Body of pancreas (tissue), 4 donors: ENCODE measurements around the gene TNS3. TPM values are rescaled to one million over a fixed set of nuclear protein-coding genes. Genes with fewer than 3 reads are reported as not detected.

ENCODE experiments used
- ATAC-seq: fragments of 150-250 bp; one replicate; pipeline ENCODE4 v1.9.1; 2016
- DNase-seq, 4 donors: peaks; one replicate each; pipeline ENCODE4 v3.0.0-alpha.2; 2019
- H3K27ac ChIP-seq, 4 donors: fragments of 200-600 bp; sonication (generic); 1 replicate in 3 of 4; 2 replicates in 1 of 4; pipeline versions ENCODE4 v1.5.1 to v1.6.1; 2016 to 2019; ENCODE audit warnings: mild to moderate bottlenecking in 1 of 4, mixed read lengths in 1 of 4, moderate library complexity in 1 of 4
- H3K27me3 ChIP-seq, 2 donors: fragments of 200-600 bp; sonication (generic); one replicate each; pipeline ENCODE4 v1.6.0; 2016; ENCODE audit warnings: mild to moderate bottlenecking in 1 of 2
- H3K36me3 ChIP-seq, 2 donors: fragments of 200-600 bp; sonication (generic); replicated peaks in 1 of 2; 2 replicates each; pipeline ENCODE4 v1.5.1; 2016; ENCODE audit warnings: low read depth in 2 of 2; ENCODE audit not compliant: insufficient read depth in 1 of 2
- H3K4me1 ChIP-seq: fragments of 200-600 bp; sonication (generic); one replicate; pipeline ENCODE4 v1.6.0; 2016
- H3K4me3 ChIP-seq, 2 donors: fragments of 200-600 bp; sonication (generic); 1 replicate in 1 of 2; 2 replicates in 1 of 2; pipeline ENCODE4 v1.5.1; 2016 to 2019
- H3K9me3 ChIP-seq, 3 donors: fragments of 200-600 bp; sonication (generic); 1 replicate in 2 of 3; 2 replicates in 1 of 3; pipeline ENCODE4 v1.5.1; 2016
- POLR2A ChIP-seq, 3 donors: fragments of 450-650 bp; IDR thresholded peaks; one replicate each; pipeline ENCODE4 v1.6.1; 2016; ENCODE audit warnings: antibody characterized with exemption in 3 of 3, mild to moderate bottlenecking in 2 of 3
- WGBS, 2 donors: methylation state at CpG; one replicate each; pipeline ENCODE4 v1.1.5; 2017; 5-methylcytosine and 5-hydroxymethylcytosine counted together
- intact Hi-C: fragments of 100-400 bp; cut with DNase I; formaldehyde crosslinking; loops from one replicate; pipeline ENCODE4 v1.15.1; 2023
- total RNA-seq, 2 donors: library from RNA; depleted of rRNA; stranded (reverse); fragments of >200 nt; gene quantifications; one replicate each; pipeline ENCODE4 v1.1.0, GENCODE V29; 2016
- TF ChIP-seq, protein P1 (sequence below), 7 experiments: fragments of 450-650 bp in 4 of 7; fragments of 200-600 bp in 3 of 7; sonication (generic) in 3 of 7; IDR thresholded peaks; one replicate each; pipeline ENCODE4 v1.5.1; 2016 to 2019; ENCODE audit warnings: antibody characterized with exemption in 7 of 7

TNS3 gene
- total RNA-seq, 2 donors from 2014 or later: 100 to 265 TPM

DNA sequence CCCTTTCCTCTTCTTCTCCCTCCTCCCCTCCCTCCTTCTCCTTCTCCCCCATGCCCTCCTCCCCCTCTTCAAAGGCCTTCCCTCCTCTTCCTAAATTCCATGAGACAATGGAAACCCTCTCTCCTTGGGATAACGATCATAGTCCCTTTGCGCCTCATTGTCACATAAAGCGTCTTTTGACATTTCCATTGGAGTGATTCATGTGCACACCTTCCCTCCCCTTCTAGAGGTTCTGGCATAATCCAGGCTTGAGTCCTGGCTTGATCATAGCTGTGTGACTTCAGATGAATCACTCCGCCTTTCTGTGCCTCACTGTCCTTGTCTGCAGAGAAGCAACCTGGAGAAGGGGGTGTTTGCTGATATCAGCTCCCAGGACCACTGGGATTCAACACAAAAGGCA, 204.2 kb downstream of the TNS3 start:
- no peak for ATAC-seq
- no peaks in the 10 kb centered on the region for H3K9me3 ChIP-seq
- TF ChIP-seq POLR2A (IDR thresholded peaks at IDR 0.05): no peak
- 86 to 90% methylated on average over 4 of the region's 4 CpGs for WGBS, 2 donors
- DNase-seq: no peak
- no peak overlapping the region for H3K27ac ChIP-seq
- no peaks in the 10 kb centered on the region for H3K36me3 ChIP-seq
- H3K4me1 ChIP-seq: peaks cover 51% of the 10 kb centered on the region
- H3K27me3 ChIP-seq: no peaks in the 10 kb centered on the region
- intact Hi-C loops: no loop called here
- H3K4me3 ChIP-seq: no peak overlapping the region

DNA sequence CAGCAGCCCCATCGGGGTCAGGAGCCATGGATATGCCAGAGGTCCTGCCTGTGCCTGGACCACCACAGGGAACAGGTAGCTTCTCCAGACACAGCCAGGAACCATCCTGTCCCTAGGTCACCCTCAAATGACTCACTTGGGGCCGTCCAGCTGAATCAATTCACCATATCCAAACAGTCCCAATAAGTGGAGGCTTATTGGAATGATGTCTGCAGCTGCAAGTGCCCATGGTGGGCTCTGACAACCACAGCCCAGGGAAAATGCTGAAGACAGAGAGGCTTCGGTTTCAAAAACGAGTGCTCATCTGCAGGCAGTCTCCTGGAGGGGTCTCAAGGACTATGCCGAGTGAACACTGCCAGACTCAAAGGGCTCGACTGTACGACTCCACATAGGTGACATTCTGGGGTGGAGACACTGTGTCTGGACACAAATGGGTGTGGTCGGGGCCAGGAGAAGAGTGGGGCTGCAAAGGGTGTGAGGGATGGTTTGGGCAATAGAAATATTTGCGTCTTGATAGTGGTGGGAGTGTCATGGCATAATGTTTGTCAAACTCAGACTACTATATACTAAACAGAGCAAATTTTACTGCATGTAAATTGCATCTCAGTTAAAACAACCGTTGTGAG, 204.8 kb downstream of the TNS3 start:
- Histone ChIP-seq H3K9me3 (no peaks in the 10 kb centered on the region), H3K27me3 (no peaks in the 10 kb centered on the region), H3K4me3 (no peak overlapping the region), H3K4me1 (peaks cover 57% of the 10 kb centered on the region), H3K27ac (no peak overlapping the region), H3K36me3 (no peaks in the 10 kb centered on the region)
- TF ChIP-seq, protein P1, sequence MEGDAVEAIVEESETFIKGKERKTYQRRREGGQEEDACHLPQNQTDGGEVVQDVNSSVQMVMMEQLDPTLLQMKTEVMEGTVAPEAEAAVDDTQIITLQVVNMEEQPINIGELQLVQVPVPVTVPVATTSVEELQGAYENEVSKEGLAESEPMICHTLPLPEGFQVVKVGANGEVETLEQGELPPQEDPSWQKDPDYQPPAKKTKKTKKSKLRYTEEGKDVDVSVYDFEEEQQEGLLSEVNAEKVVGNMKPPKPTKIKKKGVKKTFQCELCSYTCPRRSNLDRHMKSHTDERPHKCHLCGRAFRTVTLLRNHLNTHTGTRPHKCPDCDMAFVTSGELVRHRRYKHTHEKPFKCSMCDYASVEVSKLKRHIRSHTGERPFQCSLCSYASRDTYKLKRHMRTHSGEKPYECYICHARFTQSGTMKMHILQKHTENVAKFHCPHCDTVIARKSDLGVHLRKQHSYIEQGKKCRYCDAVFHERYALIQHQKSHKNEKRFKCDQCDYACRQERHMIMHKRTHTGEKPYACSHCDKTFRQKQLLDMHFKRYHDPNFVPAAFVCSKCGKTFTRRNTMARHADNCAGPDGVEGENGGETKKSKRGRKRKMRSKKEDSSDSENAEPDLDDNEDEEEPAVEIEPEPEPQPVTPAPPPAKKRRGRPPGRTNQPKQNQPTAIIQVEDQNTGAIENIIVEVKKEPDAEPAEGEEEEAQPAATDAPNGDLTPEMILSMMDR (IDR thresholded peaks at IDR 0.05): no peak
- no peak for TF ChIP-seq POLR2A (IDR thresholded peaks at IDR 0.05)
- intact Hi-C loops: no loop called here
- DNase-seq: peak in 2 of 4 donors; percentile 2 to 7
- WGBS, 2 donors: 86 to 87% methylated on average over 10 of the region's 10 CpGs
- no peak for ATAC-seq

DNA sequence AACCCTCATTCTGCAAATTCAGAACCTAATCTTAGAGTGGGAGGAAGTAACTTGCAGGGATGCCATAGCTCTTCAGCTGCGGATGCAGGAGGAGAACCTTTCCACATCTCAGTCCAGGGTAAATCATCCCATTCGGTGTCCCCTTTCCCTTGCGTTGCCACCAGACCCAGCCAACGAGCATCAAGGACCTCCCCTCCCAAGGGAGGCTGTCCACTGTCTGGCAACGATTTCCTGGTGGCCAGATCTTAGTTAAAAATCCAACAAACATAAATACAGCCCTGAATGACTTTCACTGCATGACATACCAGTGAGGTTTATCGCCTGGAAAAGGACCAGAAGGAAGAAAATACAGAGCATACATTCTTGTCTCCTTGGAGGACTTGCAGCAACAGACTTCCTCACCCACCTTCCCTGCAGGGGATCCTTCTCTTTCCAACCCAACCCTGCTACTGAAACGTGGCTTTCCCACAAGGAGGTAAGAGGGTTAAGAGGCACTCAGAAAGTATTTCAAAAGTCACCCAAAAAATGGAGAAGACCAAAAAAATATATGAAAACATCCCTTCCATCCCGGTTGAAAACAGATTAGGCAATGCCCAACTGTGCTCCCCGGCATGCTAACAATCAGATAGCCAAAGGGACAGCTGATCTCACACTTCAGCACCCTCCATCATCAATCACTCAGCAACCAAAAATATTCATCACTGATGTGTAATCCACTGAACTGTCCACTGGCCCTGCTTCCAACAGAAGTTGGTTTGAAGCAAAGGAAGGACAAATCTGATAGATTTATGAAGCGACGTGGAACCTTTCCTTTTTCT, 206.6 kb downstream of the TNS3 start:
- Histone ChIP-seq H3K9me3 (no peaks in the 10 kb centered on the region), H3K27ac (peak overlapping the region in 1 of 4 donors; percentile 16), H3K4me3 (no peak overlapping the region), H3K36me3 (no peaks in the 10 kb centered on the region), H3K4me1 (peaks cover 63% of the 10 kb centered on the region), H3K27me3 (no peaks in the 10 kb centered on the region)
- no peak for ATAC-seq
- TF ChIP-seq POLR2A (IDR thresholded peaks at IDR 0.05): no peak
- TF ChIP-seq, protein P1 (IDR thresholded peaks at IDR 0.05): no peak
- DNase-seq: no peak
- 65% methylated on average over 10 of the region's 11 CpGs for WGBS, 2 donors
- intact Hi-C loops: no loop called here

DNA sequence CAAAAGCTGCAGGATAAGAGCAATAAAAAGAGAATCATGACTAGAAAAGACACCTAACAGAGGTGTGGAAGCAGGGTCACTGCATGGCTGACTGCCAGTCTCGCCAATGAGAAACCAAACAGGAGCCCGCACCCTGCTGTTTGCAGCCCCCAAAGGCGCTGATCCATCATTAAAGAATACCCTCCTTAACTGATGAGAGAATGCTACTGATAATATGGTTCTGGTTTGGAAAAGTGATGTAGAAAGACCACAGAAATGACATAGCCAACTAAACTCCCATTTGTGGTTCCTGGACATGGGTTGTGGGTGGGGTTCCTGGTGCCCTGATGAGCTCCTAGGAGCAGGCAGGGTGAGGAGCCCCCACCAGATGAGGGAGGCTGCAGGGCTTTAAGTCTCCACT, 207.4 kb downstream of the TNS3 start:
- WGBS, 2 donors: 49 to 75% methylated on average over 3 of the region's 3 CpGs
- TF ChIP-seq, protein P1 (IDR thresholded peaks at IDR 0.05): no peak
- no peak for TF ChIP-seq POLR2A (IDR thresholded peaks at IDR 0.05)
- no peaks in the 10 kb centered on the region for H3K36me3 ChIP-seq
- H3K27ac ChIP-seq: peak overlapping the region; percentile 38 to 66 (median 52)
- peaks cover 63% of the 10 kb centered on the region for H3K4me1 ChIP-seq
- intact Hi-C loops: no loop called here
- no peaks in the 10 kb centered on the region for H3K27me3 ChIP-seq
- no peaks in the 10 kb centered on the region for H3K9me3 ChIP-seq
- ATAC-seq (no peak), DNase-seq (peak in 1 of 4 donors; percentile 9)
- H3K4me3 ChIP-seq: no peak overlapping the region

DNA sequence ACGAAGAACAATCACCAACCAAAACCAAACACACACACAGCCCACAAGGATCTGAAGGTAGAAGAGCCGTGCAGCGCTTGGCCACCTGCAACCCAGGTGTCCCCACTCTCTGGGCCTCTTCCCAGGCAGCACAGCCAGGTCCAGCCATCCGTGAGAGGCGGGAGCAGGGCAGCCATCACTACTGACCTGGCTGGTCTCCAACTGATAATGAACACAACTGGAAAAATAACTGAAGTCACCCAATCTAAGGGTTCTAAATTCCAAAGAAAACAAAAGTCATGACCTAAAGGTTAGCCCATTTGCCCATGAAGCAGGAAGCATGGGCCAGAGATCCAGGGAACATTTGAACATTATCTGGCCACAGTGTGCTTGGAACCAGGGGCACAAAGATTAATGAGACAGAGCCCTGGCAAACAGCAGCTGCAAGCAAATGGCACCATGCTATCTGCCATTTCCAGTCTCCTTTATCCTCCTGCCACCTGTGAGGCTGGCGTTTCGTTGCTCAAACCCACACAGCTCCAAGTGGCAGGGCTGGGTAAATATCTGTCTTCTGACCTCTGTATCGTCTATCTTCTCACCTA, 207.9 kb downstream of the TNS3 start:
- ATAC-seq: peak; percentile 75
- Histone ChIP-seq H3K27ac (peak overlapping the region; percentile 38 to 66 (median 52)), H3K4me1 (peaks cover 62% of the 10 kb centered on the region), H3K27me3 (no peaks in the 10 kb centered on the region), H3K9me3 (no peaks in the 10 kb centered on the region), H3K36me3 (peaks cover 0 to 4% of the 10 kb centered on the region in 2 donors), H3K4me3 (no peak overlapping the region)
- intact Hi-C loops: no loop called here
- 20 to 27% methylated on average over 8 of the region's 8 CpGs for WGBS, 2 donors
- DNase-seq: peak; percentile 74 to 88 (median 81)
- TF ChIP-seq, protein P1 (IDR thresholded peaks at IDR 0.05): no peak
- peak in 1 of 3 donors; percentile 11 for TF ChIP-seq POLR2A (IDR thresholded peaks at IDR 0.05)
